Chondrocyte (in vitro differentiated cells): ENCODE results near the gene NAGLU. TPM values are rescaled to one million over a fixed set of nuclear protein-coding genes. Genes with fewer than 3 reads are reported as not detected.

Source experiments
- DNase-seq: peaks from one replicate; pipeline ENCODE4 v3.0.0; 2021; ENCODE audit warnings: mixed read lengths, low spot score
- H3K27ac Mint-ChIP-seq: one replicate; pipeline ENCODE4 v1.8.0; 2021; ENCODE audit warnings: mild to moderate bottlenecking, moderate library complexity, mixed read lengths; ENCODE audit not compliant: unreplicated experiment
- H3K27me3 Mint-ChIP-seq: 2 replicates; pipeline ENCODE4 v1.8.0; 2021; ENCODE audit warnings: low read depth, mixed read lengths
- H3K36me3 Mint-ChIP-seq: 2 replicates; pipeline ENCODE4 v1.8.0; 2021; ENCODE audit warnings: low read depth, mixed read lengths
- H3K4me1 Mint-ChIP-seq: 2 replicates; pipeline ENCODE4 v1.8.0; 2021; ENCODE audit warnings: low read depth, mild to moderate bottlenecking, mixed read lengths
- H3K4me3 Mint-ChIP-seq: one replicate; pipeline ENCODE4 v1.8.0; 2021; ENCODE audit warnings: mild to moderate bottlenecking, moderate library complexity, mixed read lengths; ENCODE audit not compliant: unreplicated experiment
- H3K9me3 Mint-ChIP-seq: 2 replicates; pipeline ENCODE4 v1.8.0; 2021; ENCODE audit warnings: low read depth, mixed read lengths
- CTCF ChIP-seq: fragments of 200-600 bp; sonication (generic); IDR thresholded peaks from 2 replicates; pipeline ENCODE4 v1.5.0; 2021; ENCODE audit warnings: antibody characterized with exemption, mild to moderate bottlenecking, moderate library complexity
- total RNA-seq: library from RNA; stranded (reverse); gene quantifications from 3 replicates; pipeline ENCODE4 v1.2.1, GENCODE V29; 2021

The NAGLU gene
- total RNA-seq, 1 donor from 2014 or later, result 66.4 TPM

- H3K27me3 Mint-ChIP-seq, result no peaks in the 10 kb centered on the region
- H3K36me3 Mint-ChIP-seq, result no peaks in the 10 kb centered on the region
- no peak overlapping the region for H3K4me3 Mint-ChIP-seq
- H3K4me1 Mint-ChIP-seq, result peaks cover 30% of the 10 kb centered on the region
- TF ChIP-seq CTCF, result no peak
- DNase-seq, result no peak
- no peaks in the 10 kb centered on the region for H3K9me3 Mint-ChIP-seq
- H3K27ac Mint-ChIP-seq, result no peak overlapping the region
Observed at GRCh38 chr17:42530952-42531454, 5.0 kb upstream of the NAGLU start.

- no peaks in the 10 kb centered on the region for H3K9me3 Mint-ChIP-seq
- peaks cover 28% of the 10 kb centered on the region for H3K4me1 Mint-ChIP-seq
- peak overlapping the region; percentile 65 for H3K4me3 Mint-ChIP-seq
- no peak for DNase-seq
- no peaks in the 10 kb centered on the region for H3K36me3 Mint-ChIP-seq
- peak; percentile 72 for TF ChIP-seq CTCF
- H3K27me3 Mint-ChIP-seq, result no peaks in the 10 kb centered on the region
- H3K27ac Mint-ChIP-seq, result peak overlapping the region; percentile 81
Observed at GRCh38 chr17:42531455-42532354, 4.3 kb upstream of the NAGLU start.

- peak overlapping the region; percentile 99 for H3K27ac Mint-ChIP-seq
- H3K4me1 Mint-ChIP-seq, result peaks cover 35% of the 10 kb centered on the region
- peaks cover 10% of the 10 kb centered on the region for H3K36me3 Mint-ChIP-seq
- H3K4me3 Mint-ChIP-seq, result peak overlapping the region; percentile 71
- no peak for TF ChIP-seq CTCF
- no peaks in the 10 kb centered on the region for H3K9me3 Mint-ChIP-seq
- no peak for DNase-seq
- no peaks in the 10 kb centered on the region for H3K27me3 Mint-ChIP-seq
Observed at GRCh38 chr17:42535155-42536047, 640 bp upstream of the NAGLU start.

GRCh38 chr17:42536372-42537155 lies 523 bp downstream of the NAGLU start:
- H3K9me3 Mint-ChIP-seq, result no peaks in the 10 kb centered on the region
- TF ChIP-seq CTCF, result peak; percentile 21

More at GRCh38 chr17:42536372-42537155, 523 bp downstream of the NAGLU start:
- H3K4me1 Mint-ChIP-seq, result peaks cover 32% of the 10 kb centered on the region
- H3K27me3 Mint-ChIP-seq, result no peaks in the 10 kb centered on the region
- peak overlapping the region; percentile 85 for H3K4me3 Mint-ChIP-seq
- H3K27ac Mint-ChIP-seq, result peak overlapping the region; percentile 87
- DNase-seq, result no peak
- peaks cover 12% of the 10 kb centered on the region for H3K36me3 Mint-ChIP-seq
